MM.1S (cell line): ENCODE measurements around the gene RAB3A.

Experiments
- DNase-seq: peaks from one replicate; pipeline ENCODE4 v3.0.0-alpha.2; 2015
- H2AFZ ChIP-seq: fragments of 300-600 bp; sonication (generic); 2 replicates; pipeline ENCODE4 v1.6.0; 2016; ENCODE audit warnings: antibody characterized with exemption, low read length
- H3F3A ChIP-seq: fragments of 300-600 bp; sonication (generic); 2 replicates; pipeline ENCODE4 v1.6.1; 2016; ENCODE audit warnings: mild to moderate bottlenecking, antibody characterized with exemption, low read length, moderate library complexity, mixed read lengths; ENCODE audit not compliant: insufficient read depth
- H3K27ac ChIP-seq: fragments of 300-600 bp; sonication (generic); 2 replicates; pipeline ENCODE4 v1.5.1; 2016; ENCODE audit warnings: mild to moderate bottlenecking, low read length
- H3K27me3 ChIP-seq: fragments of 300-600 bp; sonication (generic); replicated peaks from 2 replicates; pipeline ENCODE4 v1.6.0; 2016; ENCODE audit warnings: low read length; ENCODE audit not compliant: insufficient read depth
- H3K36me3 ChIP-seq: fragments of 300-600 bp; sonication (generic); replicated peaks from 2 replicates; pipeline ENCODE4 v1.6.1; 2016; ENCODE audit warnings: mild to moderate bottlenecking, low read length, mixed read lengths; ENCODE audit not compliant: insufficient read depth
- H3K4me1 ChIP-seq: fragments of 300-600 bp; sonication (generic); 2 replicates; pipeline ENCODE4 v1.6.1; 2016; ENCODE audit warnings: low read length, mixed read lengths
- H3K4me2 ChIP-seq: fragments of 300-600 bp; sonication (generic); 2 replicates; pipeline ENCODE4 v1.6.0; 2016; ENCODE audit warnings: low read depth, low read length
- H3K4me3 ChIP-seq: fragments of 300-600 bp; sonication (generic); 2 replicates; pipeline ENCODE4 v1.5.1; 2016; ENCODE audit warnings: low read length, mixed read lengths
- H3K79me2 ChIP-seq: fragments of 300-600 bp; sonication (generic); 2 replicates; pipeline ENCODE4 v1.6.1; 2016; ENCODE audit warnings: mixed run types, low read length, mixed read lengths
- H3K9ac ChIP-seq: fragments of 300-600 bp; sonication (generic); 2 replicates; pipeline ENCODE4 v1.6.1; 2016; ENCODE audit warnings: low read length, mixed read lengths
- H3K9me2 ChIP-seq: fragments of 300-600 bp; sonication (generic); replicated peaks from 2 replicates; pipeline ENCODE4 v1.6.1; 2016; ENCODE audit warnings: mild to moderate bottlenecking, low read length, mixed read lengths; ENCODE audit not compliant: insufficient read depth
- H3K9me3 ChIP-seq: fragments of 300-600 bp; sonication (generic); replicated peaks from 2 replicates; pipeline ENCODE4 v1.6.1; 2016; ENCODE audit warnings: mild to moderate bottlenecking, low read length, mixed read lengths; ENCODE audit not compliant: insufficient read depth
- H4K20me1 ChIP-seq: fragments of 300-600 bp; sonication (generic); 2 replicates; pipeline ENCODE4 v1.6.1; 2016; ENCODE audit warnings: mild to moderate bottlenecking, low read length, moderate library complexity, mixed read lengths; ENCODE audit not compliant: insufficient read depth
- CTCF ChIP-seq: fragments of 300-600 bp; sonication (generic); IDR thresholded peaks from 2 replicates; pipeline ENCODE4 v1.5.1; 2016; ENCODE audit warnings: antibody characterized with exemption, low read length, mixed read lengths
- EZH2 ChIP-seq: fragments of 300-600 bp; sonication (generic); optimal IDR thresholded peaks from 2 replicates; pipeline ENCODE3; 2017; ENCODE audit warnings: low read depth, mild to moderate bottlenecking, antibody characterized with exemption, low read length, mixed read lengths
- EZH2phosphoT487 ChIP-seq: fragments of 300-600 bp; sonication (generic); IDR thresholded peaks from 2 replicates; pipeline ENCODE4 v1.6.1; 2018; ENCODE audit warnings: antibody characterized with exemption, low read length

Gene RAB3A

GRCh38 chr19:18167011-18167410 is 36.8 kb downstream of the RAB3A start:
- no peaks in the 10 kb centered on the region for H4K20me1 ChIP-seq
- H3K4me2 ChIP-seq, result no peak overlapping the region
- H3K27ac ChIP-seq, result no peak overlapping the region
- peaks cover 3% of the 10 kb centered on the region; the same call in 1 of the 2 replicates for H3F3A ChIP-seq
- H3K36me3 ChIP-seq, result no peaks in the 10 kb centered on the region
- no peaks in the 10 kb centered on the region for H3K9me3 ChIP-seq
- no peaks in the 10 kb centered on the region for H3K27me3 ChIP-seq
- DNase-seq, result no peak
- no peak overlapping the region for H2AFZ ChIP-seq
- H3K4me3 ChIP-seq, result no peak overlapping the region
- no peaks in the 10 kb centered on the region for H3K4me1 ChIP-seq
- no peaks in the 10 kb centered on the region for H3K79me2 ChIP-seq
- no peak overlapping the region for H3K9ac ChIP-seq
- no peaks in the 10 kb centered on the region for H3K9me2 ChIP-seq
- TF ChIP-seq EZH2 (no peak), EZH2phosphoT487 (no peak), CTCF (no peak)

GRCh38 chr19:18165794-18166544 is 37.9 kb downstream of the RAB3A start:
- no peak overlapping the region for H3K4me3 ChIP-seq
- H2AFZ ChIP-seq, result no peak overlapping the region
- H4K20me1 ChIP-seq, result no peaks in the 10 kb centered on the region
- no peaks in the 10 kb centered on the region for H3K36me3 ChIP-seq
- TF ChIP-seq EZH2phosphoT487, result no peak
- no peak for TF ChIP-seq CTCF
- no peak for TF ChIP-seq EZH2
- H3K9me2 ChIP-seq, result no peaks in the 10 kb centered on the region
- no peak overlapping the region for H3K27ac ChIP-seq
- H3K27me3 ChIP-seq, result no peaks in the 10 kb centered on the region
- H3K79me2 ChIP-seq, result no peaks in the 10 kb centered on the region
- H3F3A ChIP-seq, result no peaks in the 10 kb centered on the region
- H3K4me1 ChIP-seq, result peaks cover 4% of the 10 kb centered on the region
- DNase-seq, result no peak
- H3K9ac ChIP-seq, result no peak overlapping the region
- no peak overlapping the region for H3K4me2 ChIP-seq
- H3K9me3 ChIP-seq, result no peaks in the 10 kb centered on the region

GRCh38 chr19:18164072-18164471 is 39.8 kb downstream of the RAB3A start:
- no peaks in the 10 kb centered on the region for H3K27me3 ChIP-seq
- no peaks in the 10 kb centered on the region for H3K36me3 ChIP-seq

More at GRCh38 chr19:18164072-18164471, 39.8 kb downstream of the RAB3A start:
- no peak overlapping the region for H2AFZ ChIP-seq
- TF ChIP-seq EZH2phosphoT487 (no peak), EZH2 (no peak), CTCF (no peak)
- no peak overlapping the region for H3K4me3 ChIP-seq
- peaks cover 5% of the 10 kb centered on the region; the same call in 1 of the 2 replicates for H3F3A ChIP-seq
- no peak for DNase-seq
- no peak overlapping the region for H3K27ac ChIP-seq
- H3K9me2 ChIP-seq, result no peaks in the 10 kb centered on the region
- peaks cover 4% of the 10 kb centered on the region for H3K4me1 ChIP-seq
- H3K9me3 ChIP-seq, result no peaks in the 10 kb centered on the region
- H3K9ac ChIP-seq, result no peak overlapping the region
- no peak overlapping the region for H3K4me2 ChIP-seq
- H4K20me1 ChIP-seq, result no peaks in the 10 kb centered on the region
- no peaks in the 10 kb centered on the region for H3K79me2 ChIP-seq
